ENCODE measurements around the gene UBE2J2. TPM values are rescaled to one million over a fixed set of nuclear protein-coding genes. Genes with fewer than 3 reads are reported as not detected.

UBE2J2 gene
- polyA plus RNA-seq, 1 donor from 2014 or later: 79.7 TPM

- Histone ChIP-seq H4K20me1 (ENCODE audit: insufficient read depth) (peaks cover 2% of the 10 kb centered on the region), H3K9me3 (ENCODE audit: low read length) (no peaks in the 10 kb centered on the region), H3K36me3 (ENCODE audit: insufficient read depth, low read length) (no peaks in the 10 kb centered on the region), H3K9ac (ENCODE audit: low read length) (peak overlapping the region; percentile 95), H3K4me3 (ENCODE audit: low read length) (peak overlapping the region; percentile 99), H3K27ac (ENCODE audit: low read length) (peak overlapping the region; percentile 85), H3F3A (ENCODE audit: insufficient read depth, low read length, poor library complexity, severe bottlenecking) (no peaks in the 10 kb centered on the region), H3K79me2 (replicated peaks; ENCODE audit: insufficient read depth, low read length) (peaks cover 36% of the 10 kb centered on the region), H3K9me2 (ENCODE audit: insufficient read depth, low read length) (no peaks in the 10 kb centered on the region), H3K4me2 (ENCODE audit: low read length) (peak overlapping the region; percentile 80), H3K27me3 (ENCODE audit: insufficient read depth, low read depth, low read length) (no peaks in the 10 kb centered on the region), H2AFZ (ENCODE audit: low read depth, low read length) (no peak overlapping the region)
- TF ChIP-seq MXI1 (conservative IDR thresholded peaks at IDR 0.05; ENCODE audit: poor library complexity, severe bottlenecking) (peak; percentile 21), CTCF (IDR thresholded peaks at IDR 0.05; ENCODE audit: poor library complexity, severe bottlenecking) (no peak)
Measured at GRCh38 chr1:1307261-1307922, 33.7 kb upstream of the UBE2J2 start.

- no peaks in the 10 kb centered on the region for H3K9me3 ChIP-seq (ENCODE audit: low read length)
- H3K27me3 ChIP-seq (ENCODE audit: insufficient read depth, low read depth, low read length): no peaks in the 10 kb centered on the region
- H3K9ac ChIP-seq (ENCODE audit: low read length): peak overlapping the region; percentile 95
- peak overlapping the region; percentile 99 for H3K4me3 ChIP-seq (ENCODE audit: low read length)
- no peaks in the 10 kb centered on the region for H3K9me2 ChIP-seq (ENCODE audit: insufficient read depth, low read length)
- peaks cover 36% of the 10 kb centered on the region for H3K79me2 ChIP-seq (replicated peaks; ENCODE audit: insufficient read depth, low read length)
- H3K27ac ChIP-seq (ENCODE audit: low read length): peak overlapping the region; percentile 85
- no peak overlapping the region for H2AFZ ChIP-seq (ENCODE audit: low read depth, low read length)
- TF ChIP-seq REST (IDR thresholded peaks at IDR 0.05; ENCODE audit: borderline replicate concordance) (peak; percentile 32), POLR2AphosphoS5 (IDR thresholded peaks at IDR 0.05) (peak; percentile 51), TAF1 (IDR thresholded peaks at IDR 0.05; ENCODE audit: low read depth) (no peak)
- H3K36me3 ChIP-seq (ENCODE audit: insufficient read depth, low read length): no peaks in the 10 kb centered on the region
- H3K4me2 ChIP-seq (ENCODE audit: low read length): peak overlapping the region; percentile 80
- peaks cover 2% of the 10 kb centered on the region for H4K20me1 ChIP-seq (ENCODE audit: insufficient read depth)
- no peaks in the 10 kb centered on the region for H3F3A ChIP-seq (ENCODE audit: insufficient read depth, low read length, poor library complexity, severe bottlenecking)
Measured at GRCh38 chr1:1306661-1307260, 33.1 kb upstream of the UBE2J2 start.

- Histone ChIP-seq H3K9ac (ENCODE audit: low read length) (peak overlapping the region; percentile 95), H3K79me2 (replicated peaks; ENCODE audit: insufficient read depth, low read length) (peaks cover 36% of the 10 kb centered on the region), H2AFZ (ENCODE audit: low read depth, low read length) (no peak overlapping the region), H3K27ac (ENCODE audit: low read length) (peak overlapping the region; percentile 85), H3K4me2 (ENCODE audit: low read length) (peak overlapping the region; percentile 80), H4K20me1 (ENCODE audit: insufficient read depth) (peaks cover 2% of the 10 kb centered on the region), H3F3A (ENCODE audit: insufficient read depth, low read length, poor library complexity, severe bottlenecking) (no peaks in the 10 kb centered on the region), H3K36me3 (ENCODE audit: insufficient read depth, low read length) (no peaks in the 10 kb centered on the region), H3K9me3 (ENCODE audit: low read length) (no peaks in the 10 kb centered on the region), H3K9me2 (ENCODE audit: insufficient read depth, low read length) (no peaks in the 10 kb centered on the region), H3K27me3 (ENCODE audit: insufficient read depth, low read depth, low read length) (no peaks in the 10 kb centered on the region), H3K4me3 (ENCODE audit: low read length) (peak overlapping the region; percentile 99)
- no peak for TF ChIP-seq TAF1 (IDR thresholded peaks at IDR 0.05; ENCODE audit: low read depth)
- TF ChIP-seq SMC3 (conservative IDR thresholded peaks at IDR 0.05; ENCODE audit: poor library complexity): no peak
- TF ChIP-seq RAD21 (conservative IDR thresholded peaks at IDR 0.05): no peak
- TF ChIP-seq REST (IDR thresholded peaks at IDR 0.05; ENCODE audit: borderline replicate concordance): no peak
- TF ChIP-seq EP300 (conservative IDR thresholded peaks at IDR 0.05; ENCODE audit: poor library complexity, severe bottlenecking): no peak
- TF ChIP-seq CTCF (IDR thresholded peaks at IDR 0.05; ENCODE audit: poor library complexity, severe bottlenecking): no peak
- TF ChIP-seq EZH2 (IDR thresholded peaks at IDR 0.05; ENCODE audit: borderline replicate concordance, insufficient read depth, low read length, poor library complexity, severe bottlenecking): no peak
Measured at GRCh38 chr1:1306070-1306660, 32.5 kb upstream of the UBE2J2 start.

All from neural cell (in vitro differentiated cells).